GM21825 (cell line): ENCODE data around the gene C9orf78.

Source experiments
- ATAC-seq: cut with Tn5 transposase; IDR thresholded peaks from one replicate; pipeline ENCODE4 v1.9.1; 2021; ENCODE audit warnings: mild to moderate bottlenecking, moderate library complexity; ENCODE audit not compliant: unreplicated experiment

C9orf78 gene

GRCh38 chr9:129868023-129868871 lies 33.2 kb upstream of the C9orf78 start:
- no peak for ATAC-seq

- no peak for ATAC-seq
Measured at GRCh38 chr9:129867136-129868022, 32.3 kb upstream of the C9orf78 start.

GRCh38 chr9:129866394-129867135 lies 31.5 kb upstream of the C9orf78 start:
- no peak for ATAC-seq

GRCh38 chr9:129865668-129866320 lies 30.7 kb upstream of the C9orf78 start:
- no peak for ATAC-seq

GRCh38 chr9:129864991-129865647 lies 30.0 kb upstream of the C9orf78 start:
- ATAC-seq: no peak

GRCh38 chr9:129863059-129863690 lies 28.1 kb upstream of the C9orf78 start:
- no peak for ATAC-seq

GRCh38 chr9:129861447-129861827 lies 26.4 kb upstream of the C9orf78 start:
- no peak for ATAC-seq

- no peak for ATAC-seq
Measured at GRCh38 chr9:129860653-129861446, 25.8 kb upstream of the C9orf78 start.

GRCh38 chr9:129858167-129858962 lies 23.3 kb upstream of the C9orf78 start:
- ATAC-seq: no peak

GRCh38 chr9:129857207-129857606 lies 22.1 kb upstream of the C9orf78 start:
- ATAC-seq: no peak

- no peak for ATAC-seq
Measured at GRCh38 chr9:129854588-129855110, 19.6 kb upstream of the C9orf78 start.

- no peak for ATAC-seq
Measured at GRCh38 chr9:129853614-129854013, 18.5 kb upstream of the C9orf78 start.

GRCh38 chr9:129852579-129852978 lies 17.5 kb upstream of the C9orf78 start:
- no peak for ATAC-seq

GRCh38 chr9:129851821-129852220 lies 16.7 kb upstream of the C9orf78 start:
- ATAC-seq: no peak

GRCh38 chr9:129850821-129851550 lies 15.9 kb upstream of the C9orf78 start:
- no peak for ATAC-seq

GRCh38 chr9:129849901-129850300 lies 14.8 kb upstream of the C9orf78 start:
- ATAC-seq: no peak
